Activated CD8-positive, alpha-beta T cell treated with anti-CD3 and anti-CD28 coated beads for 36 hours (primary cell): ENCODE measurements around the gene HOXB7. TPM values are rescaled to one million over a fixed set of nuclear protein-coding genes. Genes with fewer than 3 reads are reported as not detected.

ENCODE experiments used
- ATAC-seq: fragments of 200-7000 bp; cut with Tn5 transposase; one replicate; pipeline ENCODE4 v1.10.0; 2021; ENCODE audit warnings: mild to moderate bottlenecking, moderate library complexity
- CTCF ChIA-PET: fragments of 350-600 bp; sonication (Branson Sonifier 250); formaldehyde crosslinking; loops from one replicate; lab custom pipeline; 2021; ENCODE audit warnings: antibody characterized with exemption; lab: Charles Lee
- POLR2A ChIA-PET: fragments of 350-600 bp; sonication (Branson Sonifier 250); formaldehyde crosslinking; loops from one replicate; lab custom pipeline; 2021; ENCODE audit warnings: antibody characterized with exemption; lab: Charles Lee
- DNase-seq: peaks from one replicate; pipeline ENCODE4 v3.0.0-alpha.2; 2020
- H3K27ac Mint-ChIP-seq: one replicate; pipeline ENCODE4 v1.8.0; 2021; ENCODE audit warnings: mild to moderate bottlenecking, mixed read lengths
- H3K27me3 Mint-ChIP-seq: one replicate; pipeline ENCODE4 v1.8.0; 2021; ENCODE audit warnings: mixed read lengths
- H3K36me3 Mint-ChIP-seq: one replicate; pipeline ENCODE4 v1.8.0; 2021; ENCODE audit warnings: low read depth, mixed read lengths
- H3K4me1 Mint-ChIP-seq: one replicate; pipeline ENCODE4 v1.8.0; 2021; ENCODE audit warnings: low read depth, mixed read lengths
- H3K4me3 Mint-ChIP-seq: one replicate; pipeline ENCODE4 v1.8.0; 2021; ENCODE audit warnings: mild to moderate bottlenecking, moderate library complexity, mixed read lengths
- H3K9me3 Mint-ChIP-seq: one replicate; pipeline ENCODE4 v1.8.0; 2021; ENCODE audit warnings: mixed read lengths
- CTCF ChIP-seq: fragments of 200-600 bp; IDR thresholded peaks from one replicate; pipeline ENCODE4 v1.8.0; 2022; ENCODE audit warnings: antibody characterized with exemption, mild to moderate bottlenecking
- intact Hi-C: fragments of 100-400 bp; cut with micrococcal nuclease; formaldehyde crosslinking; loops from one replicate; pipeline ENCODE4 v1.10.0; 2022
- total RNA-seq, 2 experiments: library from RNA; stranded (reverse); gene quantifications; one replicate each; pipeline ENCODE4 v1.2.3, GENCODE V29; 2021

Gene HOXB7
- total RNA-seq, 2 experiments from 2014 or later, result 0.50 to 1.0 TPM

- H3K27ac Mint-ChIP-seq, result no peak overlapping the region
- intact Hi-C loops, result no loop called here
- no peaks in the 10 kb centered on the region for H3K36me3 Mint-ChIP-seq
- peaks cover 91% of the 10 kb centered on the region for H3K27me3 Mint-ChIP-seq
- H3K9me3 Mint-ChIP-seq, result no peaks in the 10 kb centered on the region
- POLR2A ChIA-PET, result no interaction called here
- peaks cover 35% of the 10 kb centered on the region for H3K4me1 Mint-ChIP-seq
- TF ChIP-seq CTCF, result no peak
- ATAC-seq (no peak), DNase-seq (no peak)
- CTCF ChIA-PET, result interaction anchor here (0.7 kb wide), 2 partner anchors 114 to 321 kb away, joined by 3 to 4 read pairs; no protein-coding TSS in a partner anchor
- H3K4me3 Mint-ChIP-seq, result no peak overlapping the region
These were observed 26.5 kb downstream of the HOXB7 start for GRCh38 chr17:48584223-48584741.

GRCh38 chr17:48583708-48584222, 27.1 kb downstream of the HOXB7 start:
- POLR2A ChIA-PET, result interaction anchor here (1.7 kb wide), 1 partner anchor 92 kb away, joined by 5 read pairs; no protein-coding TSS in a partner anchor
- ATAC-seq (no peak), DNase-seq (no peak)
- no peak overlapping the region for H3K4me3 Mint-ChIP-seq
- H3K36me3 Mint-ChIP-seq, result no peaks in the 10 kb centered on the region
- CTCF ChIA-PET, result interaction anchor here (0.7 to 1.1 kb wide), 4 partner anchors 82 to 321 kb away, joined by 3 to 4 read pairs (median 4); no protein-coding TSS in a partner anchor
- no peaks in the 10 kb centered on the region for H3K9me3 Mint-ChIP-seq
- TF ChIP-seq CTCF, result no peak
- peaks cover 39% of the 10 kb centered on the region for H3K4me1 Mint-ChIP-seq
- intact Hi-C loops, result no loop called here
- peaks cover 93% of the 10 kb centered on the region for H3K27me3 Mint-ChIP-seq
- no peak overlapping the region for H3K27ac Mint-ChIP-seq

- ChIA-PET POLR2A (interaction anchor here (0.6 to 1.7 kb wide), 3 partner anchors 27 to 244 kb away, joined by 3 to 5 read pairs (median 3); no protein-coding TSS in a partner anchor), CTCF (interaction anchor here (0.6 to 1.1 kb wide), 6 partner anchors 8 to 557 kb away, joined by 3 to 4 read pairs (median 3); no protein-coding TSS in a partner anchor)
- no peak overlapping the region for H3K27ac Mint-ChIP-seq
These were observed 28.1 kb downstream of the HOXB7 start for GRCh38 chr17:48582750-48583069.

GRCh38 chr17:48579760-48580554, 30.9 kb downstream of the HOXB7 start:
- no peak for TF ChIP-seq CTCF
- no peaks in the 10 kb centered on the region for H3K36me3 Mint-ChIP-seq
- H3K4me3 Mint-ChIP-seq, result peak overlapping the region; percentile 85
- intact Hi-C loops, result no loop called here
- H3K27me3 Mint-ChIP-seq, result peaks cover 59% of the 10 kb centered on the region
- ATAC-seq (no peak), DNase-seq (no peak)
- peaks cover 41% of the 10 kb centered on the region for H3K4me1 Mint-ChIP-seq
- CTCF ChIA-PET, result interaction anchor here (0.8 to 1.2 kb wide), 3 partner anchors 33 to 316 kb away, joined by 3 read pairs; no protein-coding TSS in a partner anchor
- H3K27ac Mint-ChIP-seq, result no peak overlapping the region
- H3K9me3 Mint-ChIP-seq, result no peaks in the 10 kb centered on the region
- POLR2A ChIA-PET, result no interaction called here

More at GRCh38 chr17:48582750-48583069, 28.1 kb downstream of the HOXB7 start:
- DNase-seq, result no peak
- Mint-ChIP-seq H3K4me1 (peaks cover 40% of the 10 kb centered on the region), H3K27me3 (peaks cover 84% of the 10 kb centered on the region), H3K36me3 (no peaks in the 10 kb centered on the region), H3K9me3 (no peaks in the 10 kb centered on the region), H3K4me3 (peak overlapping the region; percentile 57)
- intact Hi-C loops, result no loop called here
- TF ChIP-seq CTCF, result no peak
- ATAC-seq, result no peak
